Esophagus muscularis mucosa (tissue), 4 donors: Measurements from ENCODE around the gene PXDN.

Experiments
- EP300 ChIP-seq: sonication (generic); formaldehyde crosslinking; IDR thresholded peaks from one replicate; pipeline ENCODE4 v1.6.1; 2017; ENCODE audit warnings: antibody characterized with exemption
- POLR2A ChIP-seq: fragments of 450-650 bp; IDR thresholded peaks from one replicate; pipeline ENCODE4 v1.6.1; 2017; ENCODE audit warnings: antibody characterized with exemption, moderate library complexity, mild to moderate bottlenecking, low read depth
- POLR2AphosphoS5 ChIP-seq, 2 donors: sonication (generic); formaldehyde crosslinking; IDR thresholded peaks; one replicate each; pipeline ENCODE4 v1.6.1; 2017; ENCODE audit warnings: antibody characterized with exemption in 2 of 2
- TF ChIP-seq, protein P1 (sequence below), 3 experiments: fragments of 200-600 bp in 2 of 3; fragments of 450-650 bp in 1 of 3; sonication (generic) in 2 of 3; IDR thresholded peaks; one replicate each; pipeline ENCODE4 v1.5.1; 2017 to 2019; ENCODE audit warnings: antibody characterized with exemption in 3 of 3, mild to moderate bottlenecking in 2 of 3, moderate library complexity in 1 of 3

DNA sequence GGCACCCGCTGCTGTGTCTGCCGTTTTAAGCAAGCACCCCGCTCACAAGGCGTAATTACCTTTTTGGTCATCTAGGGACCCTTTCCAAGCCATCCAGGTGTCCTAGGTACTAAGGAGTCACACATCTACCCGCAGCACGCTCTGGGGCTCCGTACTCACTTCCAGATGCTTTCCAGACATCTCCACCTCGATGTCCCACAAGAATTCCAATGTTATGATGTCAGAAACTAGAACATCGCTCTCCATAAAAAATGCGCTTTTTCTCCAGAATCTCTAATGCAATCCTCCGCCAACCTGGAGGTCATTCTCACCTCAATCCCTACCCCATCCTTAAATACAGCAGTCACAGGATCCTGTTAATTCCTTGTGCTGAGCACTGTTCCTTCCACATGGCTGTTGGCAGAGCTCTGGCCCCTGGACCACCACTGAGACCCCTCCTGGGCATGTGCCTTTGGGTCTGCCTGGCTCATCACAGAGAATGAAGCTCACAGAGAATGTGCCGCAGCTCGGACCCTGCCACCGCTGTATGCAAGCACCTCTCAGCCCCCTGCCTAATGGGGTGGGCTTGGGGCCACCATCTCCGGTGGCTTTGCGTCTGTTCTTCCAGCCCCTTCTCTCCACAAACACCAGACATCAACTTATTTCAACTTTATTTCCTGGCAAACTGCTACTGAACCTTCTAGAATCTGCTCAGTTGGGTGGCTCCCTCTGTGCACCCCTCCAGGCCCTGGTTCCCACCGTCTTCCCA is 4.6 kb upstream of the PXDN start:
- TF ChIP-seq, protein P1, sequence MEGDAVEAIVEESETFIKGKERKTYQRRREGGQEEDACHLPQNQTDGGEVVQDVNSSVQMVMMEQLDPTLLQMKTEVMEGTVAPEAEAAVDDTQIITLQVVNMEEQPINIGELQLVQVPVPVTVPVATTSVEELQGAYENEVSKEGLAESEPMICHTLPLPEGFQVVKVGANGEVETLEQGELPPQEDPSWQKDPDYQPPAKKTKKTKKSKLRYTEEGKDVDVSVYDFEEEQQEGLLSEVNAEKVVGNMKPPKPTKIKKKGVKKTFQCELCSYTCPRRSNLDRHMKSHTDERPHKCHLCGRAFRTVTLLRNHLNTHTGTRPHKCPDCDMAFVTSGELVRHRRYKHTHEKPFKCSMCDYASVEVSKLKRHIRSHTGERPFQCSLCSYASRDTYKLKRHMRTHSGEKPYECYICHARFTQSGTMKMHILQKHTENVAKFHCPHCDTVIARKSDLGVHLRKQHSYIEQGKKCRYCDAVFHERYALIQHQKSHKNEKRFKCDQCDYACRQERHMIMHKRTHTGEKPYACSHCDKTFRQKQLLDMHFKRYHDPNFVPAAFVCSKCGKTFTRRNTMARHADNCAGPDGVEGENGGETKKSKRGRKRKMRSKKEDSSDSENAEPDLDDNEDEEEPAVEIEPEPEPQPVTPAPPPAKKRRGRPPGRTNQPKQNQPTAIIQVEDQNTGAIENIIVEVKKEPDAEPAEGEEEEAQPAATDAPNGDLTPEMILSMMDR (IDR thresholded peaks at IDR 0.05) = no peak
- TF ChIP-seq POLR2A (no peak), POLR2AphosphoS5 (IDR thresholded peaks at IDR 0.05) (no peak), EP300 (no peak)
